HG03432 (cell line): ENCODE measurements around the gene SCAF1.

Experiments used
- ATAC-seq: cut with Tn5 transposase; IDR thresholded peaks from one replicate; pipeline ENCODE4 v1.9.1; 2021; ENCODE audit warnings: mild to moderate bottlenecking, moderate library complexity; ENCODE audit not compliant: unreplicated experiment

The SCAF1 gene

DNA sequence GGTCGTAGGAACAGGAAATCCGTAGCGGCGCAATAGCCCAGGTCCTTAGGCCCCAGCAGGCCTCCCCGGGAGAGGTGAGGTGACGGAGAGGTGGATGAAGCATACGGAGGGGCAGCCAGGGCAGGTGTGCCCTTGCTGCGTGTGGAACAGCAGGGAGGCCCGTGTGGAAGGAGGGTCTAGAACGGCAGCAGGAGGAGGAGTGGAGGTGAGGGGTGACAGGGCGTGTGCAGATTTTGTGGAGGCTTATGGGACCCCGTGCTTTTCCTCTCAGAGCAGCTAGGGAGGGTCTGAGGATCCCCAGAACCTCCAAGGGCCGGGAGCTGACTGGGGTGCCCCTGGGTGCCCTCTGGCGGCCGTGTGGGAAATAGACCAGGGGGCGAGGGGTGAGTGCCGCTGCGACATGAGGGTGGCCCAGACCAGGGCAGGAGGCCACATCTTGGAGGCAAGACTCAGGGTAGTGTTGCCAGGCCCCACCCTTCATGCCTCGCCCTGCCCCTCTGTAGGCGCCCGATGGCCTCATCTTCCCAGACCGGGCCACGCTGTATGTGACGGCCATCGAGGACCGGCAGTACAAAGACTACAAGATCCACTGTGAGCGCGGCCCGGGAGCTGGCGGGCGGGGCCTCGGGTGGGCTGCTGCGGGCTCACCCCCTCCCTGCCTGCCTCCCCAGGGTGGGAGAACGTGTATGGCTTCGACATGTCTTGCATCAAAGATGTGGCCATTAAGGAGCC lies 42.4 kb downstream of the SCAF1 start:
- no peak for ATAC-seq

DNA sequence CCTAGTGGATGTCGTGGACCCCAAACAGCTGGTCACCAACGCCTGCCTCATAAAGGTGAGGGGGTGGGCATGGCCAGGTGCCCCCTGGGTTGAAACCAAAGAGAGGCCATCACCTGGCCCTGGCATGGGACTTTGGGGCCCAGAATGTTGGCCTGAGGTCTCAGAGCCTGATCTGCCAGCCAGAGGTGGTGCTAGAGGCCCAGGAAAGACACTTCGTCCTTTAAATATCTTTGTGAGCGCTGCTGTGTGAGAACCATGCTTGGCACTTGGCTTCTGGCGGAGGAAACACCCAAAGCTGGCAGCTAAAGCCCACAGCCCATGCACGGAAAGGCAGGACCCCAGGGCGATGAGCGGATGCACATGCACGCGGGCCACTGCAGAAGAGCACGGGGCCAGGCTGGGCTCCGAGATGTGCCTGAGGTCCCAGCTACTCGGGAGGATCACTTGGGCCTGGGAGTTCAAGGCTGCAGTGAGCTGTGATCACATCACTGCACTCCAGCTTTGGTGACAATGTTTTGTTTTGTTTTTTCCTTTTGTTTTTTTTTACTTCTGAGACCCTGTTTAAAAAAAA lies 43.1 kb downstream of the SCAF1 start:
- ATAC-seq, result no peak

- ATAC-seq, result no peak
These were observed 43.9 kb downstream of the SCAF1 start for GRCh38 chr19:49685845-49686332.

- no peak for ATAC-seq
These were observed 44.6 kb downstream of the SCAF1 start for GRCh38 chr19:49686503-49687088.

DNA sequence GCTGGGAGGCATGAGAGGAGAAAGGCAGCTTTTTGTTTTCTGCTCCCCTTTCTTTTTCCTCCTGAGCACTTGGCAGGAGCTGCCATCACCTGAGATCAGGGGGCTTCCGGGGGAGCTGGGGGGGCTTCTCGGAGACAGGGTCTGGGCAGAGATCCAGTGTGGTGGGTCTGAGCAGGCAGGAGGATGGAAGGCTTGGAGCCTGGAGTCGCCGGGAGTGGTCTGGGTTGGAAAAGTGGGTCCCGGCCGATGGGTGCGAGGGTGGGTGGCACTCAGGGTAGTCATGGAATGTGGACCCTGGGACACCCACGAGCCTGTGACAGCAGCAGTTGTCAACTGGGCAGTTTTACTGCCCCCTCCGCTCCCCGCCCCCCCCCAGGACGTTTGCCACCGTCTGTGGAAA lies 45.1 kb downstream of the SCAF1 start:
- no peak for ATAC-seq

DNA sequence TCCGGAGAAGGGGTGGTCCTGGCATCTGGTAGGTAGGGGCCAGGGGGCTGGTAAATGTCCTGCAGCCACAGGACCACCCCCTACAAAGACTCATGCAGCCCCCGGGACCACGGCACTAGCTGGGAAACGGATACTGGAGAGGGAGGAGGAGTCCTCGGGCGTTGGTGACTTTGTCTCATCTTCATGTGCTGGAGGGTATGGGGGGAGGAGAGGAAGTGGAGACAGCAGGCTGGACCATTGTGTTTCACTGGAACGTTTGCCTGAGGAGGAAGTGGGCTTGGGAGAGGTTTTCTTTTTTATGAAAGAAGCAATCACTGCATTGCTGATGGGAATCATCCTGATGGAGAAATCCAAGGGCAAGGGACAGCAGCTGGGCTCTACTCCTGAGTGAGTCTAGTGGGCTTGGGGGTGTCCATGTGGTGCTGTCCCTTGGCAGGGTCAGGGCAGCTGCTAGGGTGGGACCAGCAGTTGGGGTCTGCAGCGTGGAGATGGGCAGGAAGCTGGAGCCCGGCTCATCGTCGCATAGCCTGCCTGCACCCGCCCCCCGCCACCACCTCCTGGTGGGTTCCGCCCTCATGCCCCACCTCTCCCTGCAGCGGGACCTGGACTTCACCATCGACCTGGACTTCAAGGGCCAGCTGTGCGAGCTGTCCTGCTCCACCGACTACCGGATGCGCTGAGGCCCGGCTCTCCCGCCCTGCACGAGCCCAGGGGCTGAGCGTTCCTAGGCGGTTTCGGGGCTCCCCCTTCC lies 45.7 kb downstream of the SCAF1 start:
- ATAC-seq, result no peak

GRCh38 chr19:49688531-49689132 lies 46.6 kb downstream of the SCAF1 start:
- ATAC-seq, result no peak

DNA sequence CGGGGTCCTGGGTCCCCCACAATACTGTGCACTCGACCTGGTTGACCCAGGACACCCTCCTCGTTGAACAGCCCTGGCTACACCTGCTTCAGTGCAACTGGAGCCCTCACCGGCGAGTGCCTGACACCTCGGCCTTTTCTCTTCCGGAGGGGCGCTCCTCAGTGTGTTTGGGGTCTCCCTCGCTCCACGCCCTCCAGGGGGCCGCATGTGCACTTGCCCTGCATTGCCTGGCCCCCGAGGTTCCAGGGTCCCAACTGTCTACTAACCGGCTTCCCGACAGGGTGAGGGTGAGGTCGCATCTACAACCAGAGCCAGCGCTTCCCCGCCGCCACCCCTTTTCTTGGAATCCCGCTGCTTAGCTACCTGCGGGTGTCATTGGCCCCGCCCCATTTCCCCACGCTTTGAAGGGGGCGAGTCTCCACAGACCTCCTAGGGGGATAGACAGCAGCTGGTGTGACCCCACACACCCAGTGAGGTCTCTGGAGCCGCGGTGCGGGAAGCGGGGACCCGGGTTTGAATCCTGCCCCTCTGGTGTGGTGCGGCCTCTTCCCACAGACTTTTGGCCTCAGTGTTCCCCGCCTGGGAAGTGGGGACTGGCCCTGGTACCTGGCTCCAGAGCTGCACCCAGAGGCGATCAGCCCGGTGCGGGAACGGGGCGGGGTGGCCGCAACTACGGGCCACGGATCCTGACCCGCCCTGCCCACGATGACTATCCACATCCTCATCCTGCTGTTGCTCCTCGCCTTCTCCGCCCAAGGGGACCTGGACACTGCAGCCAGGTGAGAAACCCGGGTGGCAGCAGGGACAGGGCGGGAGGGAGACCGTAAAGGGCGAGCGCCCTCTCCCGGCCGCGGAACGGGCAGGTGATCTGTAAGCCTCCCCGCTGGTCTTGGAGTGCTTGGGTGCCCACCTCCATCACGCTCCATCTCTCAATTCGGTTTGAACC lies 47.4 kb downstream of the SCAF1 start, which contains the start of gene ADM5:
ADM5 (plus strand) TSS at position 462 of the 946 bp plus-strand sequence; CDS start at position 706, 244 bp downstream.
- ATAC-seq, result no peak

- ATAC-seq, result no peak
These were observed 48.2 kb downstream of the SCAF1 start for GRCh38 chr19:49690079-49690655.

DNA sequence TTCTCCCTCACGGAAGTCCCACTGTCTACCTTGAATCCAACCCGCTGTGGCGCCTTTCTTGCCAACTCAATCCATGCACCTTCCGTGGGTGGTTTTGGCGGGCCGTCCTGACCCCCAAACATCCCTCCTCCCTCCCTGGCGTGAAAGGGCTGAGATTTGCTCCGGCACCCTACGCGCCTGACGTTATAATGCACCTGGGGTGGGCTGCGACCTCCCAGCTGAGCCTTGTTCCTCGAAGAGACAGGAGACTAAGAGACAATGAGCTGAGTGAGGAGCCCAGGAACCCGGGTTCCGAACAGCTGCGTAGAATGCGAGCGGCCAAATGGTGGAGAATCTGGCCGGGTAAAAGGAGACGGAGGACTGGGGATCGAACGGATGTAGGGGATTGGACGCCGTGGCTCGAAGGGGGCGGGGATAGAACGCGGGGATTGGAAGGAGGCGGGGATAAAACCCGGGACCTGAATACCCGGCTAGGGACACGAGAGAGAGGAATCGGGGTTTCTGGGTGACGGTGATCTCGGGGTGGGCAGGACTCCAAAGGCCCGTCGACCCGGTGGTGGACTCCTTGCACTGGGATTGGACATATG lies 48.7 kb downstream of the SCAF1 start, which contains the start of gene CPT1C:
CPT1C (plus strand) TSS at position 461 of the 587 bp plus-strand sequence. CDS start 1,137 bp downstream, outside the sequence.
- no peak for ATAC-seq

DNA sequence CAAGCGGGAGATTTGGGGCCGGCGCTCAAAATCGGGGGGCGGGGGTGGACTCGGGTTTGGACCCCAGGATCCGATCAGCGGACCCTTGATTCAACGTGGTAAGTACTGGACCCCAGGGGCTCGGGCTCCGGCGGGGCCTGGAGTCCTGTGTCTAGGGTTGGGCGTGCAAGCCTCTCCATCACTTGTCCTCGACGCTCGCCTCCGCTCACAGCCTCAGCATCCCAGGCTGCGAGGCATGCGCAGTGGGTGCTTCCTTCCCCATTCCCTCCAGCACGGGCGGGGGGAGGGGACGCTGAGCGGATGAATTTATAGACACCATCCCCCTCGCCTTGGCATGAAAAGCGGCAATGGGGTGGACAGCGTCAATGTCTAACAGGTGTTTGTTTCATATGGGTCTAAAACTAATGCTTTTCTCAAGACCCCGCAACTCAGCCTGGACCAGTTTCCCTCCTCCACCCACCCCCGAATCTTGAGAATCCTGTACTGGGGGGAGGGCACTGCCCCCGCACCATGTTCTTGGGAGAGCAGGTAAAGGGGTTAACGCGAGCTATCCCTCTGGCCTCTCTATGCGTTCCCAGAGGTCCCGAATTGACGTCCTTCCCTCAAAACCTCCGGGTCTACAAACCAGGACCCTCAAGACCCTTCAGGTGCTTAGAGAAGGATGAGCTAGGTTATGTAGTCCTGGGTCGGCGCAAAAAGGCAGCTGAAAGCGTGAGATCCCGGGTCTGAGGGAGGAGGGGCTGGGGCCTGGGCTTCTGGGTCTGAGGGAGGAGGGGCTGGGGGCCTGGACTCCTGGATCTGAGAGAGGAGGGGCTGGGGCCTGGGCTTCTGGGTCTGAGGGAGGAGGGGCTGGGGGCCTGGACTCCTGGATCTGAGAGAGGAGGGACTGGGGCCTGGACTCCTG lies 49.5 kb downstream of the SCAF1 start:
- ATAC-seq, result no peak

- ATAC-seq, result no peak
These were observed 50.1 kb downstream of the SCAF1 start for GRCh38 chr19:49692147-49692506.

GRCh38 chr19:49696115-49696514 lies 54.1 kb downstream of the SCAF1 start:
- no peak for ATAC-seq

DNA sequence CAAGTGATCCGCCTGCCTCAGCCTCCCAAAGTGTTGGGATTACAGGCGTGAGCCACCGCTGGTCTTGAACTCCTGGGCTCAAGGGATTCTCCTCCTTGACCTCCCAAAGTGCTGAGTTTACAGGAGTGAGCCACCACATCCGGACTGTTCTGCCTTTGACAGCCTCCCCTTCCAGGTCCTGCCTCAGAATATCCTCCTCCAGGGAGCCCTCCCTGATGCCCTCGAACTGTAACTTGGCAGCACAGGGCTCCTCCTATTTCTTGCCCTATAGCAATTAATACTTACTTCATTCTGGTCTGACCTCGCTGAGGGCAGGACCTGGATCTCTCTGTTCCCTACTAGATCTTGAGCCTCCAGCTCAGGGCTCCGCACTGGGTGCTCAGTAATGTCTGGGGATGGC lies 54.9 kb downstream of the SCAF1 start:
- ATAC-seq, result no peak

GRCh38 chr19:49699364-49699763 lies 57.4 kb downstream of the SCAF1 start:
- no peak for ATAC-seq

- ATAC-seq, result no peak
These were observed 58.6 kb downstream of the SCAF1 start for GRCh38 chr19:49700563-49700962.

DNA sequence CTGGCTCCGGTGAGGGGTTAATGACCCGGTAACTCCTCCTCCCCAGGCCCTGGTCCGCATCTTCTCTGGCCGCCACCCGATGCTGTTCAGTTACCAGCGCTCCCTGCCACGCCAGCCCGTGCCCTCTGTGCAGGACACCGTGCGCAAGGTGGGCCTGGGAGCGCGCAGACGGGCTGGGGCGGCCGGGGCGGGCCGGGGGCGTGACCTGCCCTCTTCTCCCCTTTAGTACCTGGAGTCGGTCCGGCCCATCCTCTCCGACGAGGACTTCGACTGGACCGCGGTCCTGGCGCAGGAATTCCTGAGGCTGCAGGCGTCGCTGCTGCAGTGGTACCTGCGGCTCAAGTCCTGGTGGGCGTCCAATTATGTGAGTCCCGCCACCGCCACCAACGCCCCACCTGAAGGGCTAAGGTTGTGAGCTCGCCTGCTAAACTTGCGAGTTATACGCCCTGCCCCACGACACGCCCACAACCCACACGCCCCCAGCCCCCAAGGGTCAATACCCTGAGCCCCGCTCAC lies 59.3 kb downstream of the SCAF1 start:
- ATAC-seq, result no peak
